Activated naive CD4-positive, alpha-beta T cell treated with anti-CD3 and anti-CD28 coated beads for 36 hours (primary cell): ENCODE data around the gene NEAT1. TPM values are rescaled to one million over a fixed set of nuclear protein-coding genes. Genes with fewer than 3 reads are reported as not detected.

ENCODE experiments used
- CTCF ChIA-PET: fragments of 350-600 bp; sonication (Branson Sonifier 250); formaldehyde crosslinking; loops from one replicate; lab custom pipeline; 2021; ENCODE audit warnings: antibody characterized with exemption; lab: Charles Lee
- DNase-seq: peaks from one replicate; pipeline ENCODE4 v3.0.0-alpha.2; 2020
- H3K27ac Mint-ChIP-seq: one replicate; pipeline ENCODE4 v1.8.0; 2021; ENCODE audit warnings: mild to moderate bottlenecking, mixed read lengths
- H3K27me3 Mint-ChIP-seq: one replicate; pipeline ENCODE4 v1.8.0; 2021; ENCODE audit warnings: low read depth, mixed read lengths
- H3K36me3 Mint-ChIP-seq: one replicate; pipeline ENCODE4 v1.8.0; 2021; ENCODE audit warnings: low read depth, mixed read lengths
- H3K4me1 Mint-ChIP-seq: one replicate; pipeline ENCODE4 v1.8.0; 2021; ENCODE audit warnings: low read depth, mixed read lengths
- H3K4me3 Mint-ChIP-seq: one replicate; pipeline ENCODE4 v1.8.0; 2021; ENCODE audit warnings: mild to moderate bottlenecking, moderate library complexity, mixed read lengths
- H3K9me3 Mint-ChIP-seq: one replicate; pipeline ENCODE4 v1.8.0; 2021; ENCODE audit warnings: mixed read lengths
- intact Hi-C: fragments of 100-400 bp; cut with micrococcal nuclease; formaldehyde crosslinking; loops from one replicate; pipeline ENCODE4 v1.15.1; 2023
- total RNA-seq, 2 experiments: library from RNA; stranded (reverse); gene quantifications; one replicate each; pipeline ENCODE4 v1.2.3, GENCODE V29; 2021

NEAT1 gene
- total RNA-seq, 2 experiments from 2014 or later = 693 to 750 TPM

- H3K36me3 Mint-ChIP-seq = no peaks in the 10 kb centered on the region
- H3K9me3 Mint-ChIP-seq = no peaks in the 10 kb centered on the region
- H3K27me3 Mint-ChIP-seq = no peaks in the 10 kb centered on the region
- H3K27ac Mint-ChIP-seq = peak overlapping the region; percentile 8
- CTCF ChIA-PET = interaction anchor here (1.3 to 2.5 kb wide), 4 partner anchors 9 to 73 kb away, joined by 3 to 9 read pairs (median 4); no protein-coding TSS in a partner anchor
- no peak for DNase-seq
- H3K4me3 Mint-ChIP-seq = no peak overlapping the region
- intact Hi-C loops = no loop called here
- peaks cover 74% of the 10 kb centered on the region for H3K4me1 Mint-ChIP-seq
Measured at GRCh38 chr11:65489035-65489705, 66.6 kb downstream of the NEAT1 start.

GRCh38 chr11:65489706-65490320 is 67.2 kb downstream of the NEAT1 start:
- no peak for DNase-seq
- peaks cover 3% of the 10 kb centered on the region for H3K36me3 Mint-ChIP-seq
- peaks cover 78% of the 10 kb centered on the region for H3K4me1 Mint-ChIP-seq
- CTCF ChIA-PET = interaction anchor here (1.3 to 2.5 kb wide), 4 partner anchors 10 to 73 kb away, joined by 3 to 9 read pairs (median 4); no protein-coding TSS in a partner anchor
- H3K27me3 Mint-ChIP-seq = no peaks in the 10 kb centered on the region
- no peaks in the 10 kb centered on the region for H3K9me3 Mint-ChIP-seq
- no peak overlapping the region for H3K27ac Mint-ChIP-seq
- H3K4me3 Mint-ChIP-seq = no peak overlapping the region
- intact Hi-C loops = loop anchor here (10.0 kb wide), 1 partner anchor 625 kb away; no protein-coding TSS in a partner anchor

- peak overlapping the region; percentile 95 for H3K27ac Mint-ChIP-seq
- no peak overlapping the region for H3K4me3 Mint-ChIP-seq
- H3K36me3 Mint-ChIP-seq = peaks cover 3% of the 10 kb centered on the region
- CTCF ChIA-PET = interaction anchor here (0.6 to 3.5 kb wide), 5 partner anchors 12 to 75 kb away, joined by 3 to 19 read pairs (median 4); no protein-coding TSS in a partner anchor
- H3K4me1 Mint-ChIP-seq = peaks cover 79% of the 10 kb centered on the region
- no peak for DNase-seq
- H3K27me3 Mint-ChIP-seq = no peaks in the 10 kb centered on the region
- H3K9me3 Mint-ChIP-seq = no peaks in the 10 kb centered on the region
- intact Hi-C loops = loop anchor here (10.0 kb wide), 1 partner anchor 626 kb away; no protein-coding TSS in a partner anchor
Measured at GRCh38 chr11:65491163-65491465, 68.5 kb downstream of the NEAT1 start.

- Mint-ChIP-seq H3K9me3 (no peaks in the 10 kb centered on the region), H3K27me3 (no peaks in the 10 kb centered on the region), H3K36me3 (peaks cover 3% of the 10 kb centered on the region), H3K4me1 (peaks cover 83% of the 10 kb centered on the region), H3K27ac (peak overlapping the region; percentile 95), H3K4me3 (peak overlapping the region; percentile 67)
- no peak for DNase-seq
- intact Hi-C loops = loop anchor here (10.0 kb wide), 1 partner anchor 627 kb away; no protein-coding TSS in a partner anchor
- CTCF ChIA-PET = interaction anchor here (0.6 to 3.5 kb wide), 7 partner anchors 13 to 76 kb away, joined by 3 to 20 read pairs (median 4); no protein-coding TSS in a partner anchor
Measured at GRCh38 chr11:65491614-65492386, 69.2 kb downstream of the NEAT1 start.

GRCh38 chr11:65492387-65492636 is 69.7 kb downstream of the NEAT1 start:
- intact Hi-C loops = loop anchor here (10.0 kb wide), 1 partner anchor 628 kb away; no protein-coding TSS in a partner anchor

GRCh38 chr11:65492637-65493366 is 70.2 kb downstream of the NEAT1 start:
- CTCF ChIA-PET = interaction anchor here (0.9 to 3.5 kb wide), 4 partner anchors 11 to 24 kb away, joined by 6 to 20 read pairs (median 13); no protein-coding TSS in a partner anchor
- no peaks in the 10 kb centered on the region for H3K9me3 Mint-ChIP-seq
- peak overlapping the region; percentile 67 for H3K4me3 Mint-ChIP-seq
- peaks cover 76% of the 10 kb centered on the region for H3K4me1 Mint-ChIP-seq
- peak; percentile 81 for DNase-seq
- peaks cover 3% of the 10 kb centered on the region for H3K36me3 Mint-ChIP-seq
- H3K27me3 Mint-ChIP-seq = no peaks in the 10 kb centered on the region
- intact Hi-C loops = loop anchor here (1.0 to 10.0 kb wide), 4 partner anchors 16 to 628 kb away; partner anchors contain the start of gene SLC25A45
- peak overlapping the region; percentile 95 for H3K27ac Mint-ChIP-seq

More at GRCh38 chr11:65492387-65492636, 69.7 kb downstream of the NEAT1 start:
- H3K27me3 Mint-ChIP-seq = no peaks in the 10 kb centered on the region
- peaks cover 3% of the 10 kb centered on the region for H3K36me3 Mint-ChIP-seq
- no peaks in the 10 kb centered on the region for H3K9me3 Mint-ChIP-seq
- DNase-seq = no peak
- H3K27ac Mint-ChIP-seq = peak overlapping the region; percentile 95
- peak overlapping the region; percentile 67 for H3K4me3 Mint-ChIP-seq
- CTCF ChIA-PET = interaction anchor here (0.6 to 3.5 kb wide), 3 partner anchors 13 to 24 kb away, joined by 4 to 20 read pairs (median 19); no protein-coding TSS in a partner anchor
- peaks cover 81% of the 10 kb centered on the region for H3K4me1 Mint-ChIP-seq

- intact Hi-C loops = loop anchor here (1.0 to 10.0 kb wide), 4 partner anchors 16 to 629 kb away; partner anchors contain the start of gene SLC25A45
- peak overlapping the region; percentile 95 for H3K27ac Mint-ChIP-seq
Measured at GRCh38 chr11:65493367-65494176, 71.0 kb downstream of the NEAT1 start.

More at GRCh38 chr11:65493367-65494176, 71.0 kb downstream of the NEAT1 start:
- Mint-ChIP-seq H3K9me3 (no peaks in the 10 kb centered on the region), H3K36me3 (peaks cover 3% of the 10 kb centered on the region), H3K27me3 (no peaks in the 10 kb centered on the region), H3K4me1 (peaks cover 68% of the 10 kb centered on the region), H3K4me3 (peak overlapping the region; percentile 67)
- CTCF ChIA-PET = interaction anchor here (0.6 to 3.5 kb wide), 5 partner anchors 12 to 24 kb away, joined by 3 to 20 read pairs (median 7); no protein-coding TSS in a partner anchor
- DNase-seq = no peak

Other genes with a start within 250 kb of the NEAT1 start
- gene CAPN1, start 240.9 kb upstream of the NEAT1 start, total RNA-seq = 10 to 100 TPM; 68.5 to 73.5 TPM
- 10 to 100 TPM; 65.1 to 67.0 TPM for gene POLA2, start 160.8 kb upstream of the NEAT1 start, total RNA-seq
- gene CDC42EP2, start 107.9 kb upstream of the NEAT1 start, total RNA-seq = 1 to 10 TPM in 1 of 2 experiments, under 1 TPM in 1; 0.57 to 1.5 TPM
- gene DPF2, start 88.9 kb upstream of the NEAT1 start, total RNA-seq = 10 to 100 TPM; 61.3 to 63.0 TPM
- under 1 TPM; 0.32 to 0.62 TPM for gene TIGD3, start 68.0 kb upstream of the NEAT1 start, total RNA-seq
- 10 to 100 TPM; 10.4 to 12.1 TPM for gene SLC25A45, start 40.2 kb upstream of the NEAT1 start, total RNA-seq
- 10 to 100 TPM; 38.2 to 40.0 TPM for gene FRMD8, start 36.2 kb upstream of the NEAT1 start, total RNA-seq
- over 10,000 TPM; 10,460 to 10,508 TPM for gene MALAT1, start 76.2 kb downstream of the NEAT1 start, total RNA-seq
- 10 to 100 TPM; 57.9 to 58.3 TPM for gene SCYL1, start 102.3 kb downstream of the NEAT1 start, total RNA-seq
- 10 to 100 TPM; 39.7 to 45.7 TPM for gene LTBP3, start 135.6 kb downstream of the NEAT1 start, total RNA-seq
- 10 to 100 TPM; 41.4 to 42.5 TPM for gene ZNRD2, start 147.7 kb downstream of the NEAT1 start, total RNA-seq
- gene FAM89B, start 149.7 kb downstream of the NEAT1 start, total RNA-seq = 10 to 100 TPM; 12.4 to 12.8 TPM
- gene EHBP1L1, start 153.3 kb downstream of the NEAT1 start, total RNA-seq = 10 to 100 TPM; 51.9 to 54.6 TPM
- gene KCNK7, start 173.0 kb downstream of the NEAT1 start, total RNA-seq = under 1 TPM in 1 of 2 experiments, not detected in 1; 0.35 TPM
- 10 to 100 TPM; 28.9 to 32.7 TPM for gene MAP3K11, start 191.4 kb downstream of the NEAT1 start, total RNA-seq
- 10 to 100 TPM; 21.6 to 24.7 TPM for gene PCNX3, start 193.0 kb downstream of the NEAT1 start, total RNA-seq
- 100 to 1,000 TPM; 146 to 150 TPM for gene SIPA1, start 215.3 kb downstream of the NEAT1 start, total RNA-seq
- 10 to 100 TPM; 66.9 to 68.5 TPM for gene RELA, start 240.1 kb downstream of the NEAT1 start, total RNA-seq